Forelimb muscle (tissue), 1 donor: ENCODE results near the gene SPNS3. TPM values are rescaled to one million over a fixed set of nuclear protein-coding genes. Genes with fewer than 3 reads are reported as not detected.

ENCODE experiments used
- DNase-seq: peaks from one replicate; pipeline ENCODE4 v3.0.0-alpha.2; 2013; ENCODE audit warnings: low read depth
- polyA plus RNA-seq: library from polyadenylated mRNA; unstranded; fragments of 120-200 nt; gene quantifications from one replicate; pipeline ENCODE4 v1.2.1, GENCODE V29; 2013; ENCODE audit not compliant: insufficient read length

SPNS3 gene
- polyA plus RNA-seq, 1 donor = 0.61 TPM

DNA sequence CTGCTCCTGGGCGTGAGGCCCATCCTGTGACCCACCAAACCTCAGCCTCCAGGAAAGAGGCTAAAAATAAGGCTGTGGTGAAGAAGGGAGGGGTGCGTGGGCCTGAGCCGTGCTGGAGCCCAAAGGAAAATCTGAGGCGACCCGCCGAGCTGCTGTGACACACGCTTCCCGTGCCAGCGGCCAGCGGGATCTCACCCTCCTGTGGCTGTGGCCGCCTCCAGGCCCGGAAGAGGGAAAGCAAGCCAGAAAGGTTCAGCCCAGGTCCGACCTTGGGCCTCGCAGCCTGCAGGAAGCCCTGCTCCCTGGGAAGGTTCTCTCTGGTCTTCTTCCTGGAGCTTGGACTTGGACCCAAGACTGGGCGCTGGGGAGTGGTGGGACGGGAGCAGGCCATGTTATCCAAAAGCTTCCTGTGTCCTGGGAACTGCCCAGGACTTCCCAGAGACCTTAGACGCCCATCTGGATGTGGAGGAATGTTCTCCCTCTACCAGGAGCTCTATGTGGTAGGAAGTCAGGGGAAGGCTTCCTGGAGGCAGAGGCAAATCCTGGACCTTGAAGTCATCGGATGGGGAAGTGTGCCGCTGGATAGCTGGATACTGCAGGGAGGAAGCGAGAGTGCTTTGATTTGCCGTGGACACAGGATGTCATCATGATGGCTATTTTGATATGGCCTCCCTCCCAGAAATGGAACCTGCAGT is 76.3 kb downstream of the SPNS3 start:
- DNase-seq = no peak

DNA sequence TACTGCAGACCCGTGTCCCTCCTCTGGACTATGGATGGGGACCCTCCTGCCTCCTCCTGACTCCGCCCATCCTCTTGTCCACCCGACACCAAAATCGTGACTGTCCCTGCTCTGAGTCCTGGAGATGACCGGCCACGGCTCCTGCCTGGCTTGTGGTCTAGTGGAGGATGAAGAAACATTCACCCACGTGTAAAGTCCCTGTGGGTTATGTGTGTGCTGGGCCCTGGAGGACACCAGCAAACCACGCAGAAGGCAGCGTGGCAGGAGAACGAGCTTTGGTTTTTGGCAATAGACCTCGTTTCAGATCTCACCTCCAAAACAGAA is 76.8 kb downstream of the SPNS3 start:
- no peak for DNase-seq

DNA sequence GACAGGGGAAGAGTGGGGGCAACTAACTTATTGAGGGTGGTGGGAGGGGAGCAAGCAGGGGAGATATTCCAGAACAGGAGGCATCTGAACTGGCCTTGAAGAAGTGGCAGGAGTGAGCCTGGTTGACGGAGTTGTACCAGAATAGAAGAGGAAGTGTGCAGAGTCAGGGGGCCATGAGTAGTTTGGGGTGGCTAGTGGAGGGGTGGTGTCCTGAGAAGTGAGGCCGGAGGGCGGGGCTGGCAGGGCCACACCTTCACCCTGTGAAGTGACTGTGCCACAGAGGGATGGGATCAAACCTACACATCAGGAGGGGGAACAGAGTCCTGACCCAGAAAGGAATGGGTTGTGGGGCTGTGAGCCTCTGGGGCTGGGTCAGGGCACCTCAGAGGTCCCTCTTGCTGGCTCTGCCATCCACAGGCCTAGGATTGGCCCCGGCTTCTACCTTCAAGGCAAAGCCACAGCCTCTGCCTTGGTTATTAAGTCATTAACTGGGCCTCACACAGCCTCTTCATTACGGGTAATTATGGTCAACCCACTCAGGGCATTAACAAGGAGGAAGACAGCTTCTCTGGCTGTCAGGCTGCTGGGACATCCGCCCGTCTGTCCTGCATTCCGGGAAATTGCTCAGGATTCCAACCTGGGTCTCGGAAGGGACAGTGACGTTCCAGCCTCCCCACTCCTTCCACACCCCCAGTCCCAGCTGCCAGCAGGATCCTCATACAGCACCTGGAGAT is 77.6 kb downstream of the SPNS3 start:
- DNase-seq = no peak

DNA sequence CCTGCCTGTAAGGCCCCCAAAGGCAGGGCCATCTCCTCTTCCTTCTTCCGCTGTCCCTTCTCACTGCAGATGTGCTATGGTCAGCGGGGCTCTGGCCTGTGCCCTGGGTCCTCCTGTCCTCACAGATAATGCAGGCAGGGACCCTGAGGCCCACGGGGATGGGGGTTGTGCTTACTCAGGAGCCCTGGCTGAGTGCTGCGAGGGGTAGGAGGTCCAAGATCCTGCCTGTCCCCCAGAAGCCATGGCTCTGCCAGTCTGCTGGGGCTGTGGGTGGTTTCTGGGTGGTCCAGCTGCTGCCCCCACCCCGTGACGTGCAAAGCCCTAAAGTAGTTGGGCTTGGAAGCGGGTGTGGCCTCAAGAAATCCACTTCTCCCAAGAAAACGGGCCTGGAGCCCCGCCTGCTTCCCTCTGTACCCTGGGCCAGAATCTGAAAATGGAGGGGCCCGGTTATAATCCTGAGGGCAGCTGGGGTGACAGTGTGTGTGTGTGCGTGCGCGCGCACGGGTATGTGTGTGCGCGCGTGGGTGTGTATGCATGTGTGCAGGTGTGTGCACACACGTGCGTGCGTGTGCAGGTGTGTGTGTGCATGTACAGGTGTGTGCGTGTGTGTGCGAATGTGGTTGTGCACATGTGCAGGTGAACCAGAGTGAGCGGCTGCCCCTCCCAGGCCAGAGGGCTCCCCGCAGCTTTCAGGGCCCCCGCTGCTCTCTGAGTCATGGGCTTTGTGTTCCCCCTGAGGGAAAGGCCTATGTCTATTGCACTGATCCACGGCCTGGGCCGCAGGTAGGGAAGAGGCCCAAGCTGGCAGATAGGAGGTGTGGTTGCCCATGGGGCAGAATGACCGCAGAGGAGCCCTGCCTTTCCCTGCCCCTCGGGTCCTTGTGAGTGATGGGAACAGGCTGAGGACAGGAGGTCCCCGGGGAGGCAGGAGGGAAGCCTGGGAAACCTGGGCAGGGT is 78.7 kb downstream of the SPNS3 start:
- no peak for DNase-seq

DNA sequence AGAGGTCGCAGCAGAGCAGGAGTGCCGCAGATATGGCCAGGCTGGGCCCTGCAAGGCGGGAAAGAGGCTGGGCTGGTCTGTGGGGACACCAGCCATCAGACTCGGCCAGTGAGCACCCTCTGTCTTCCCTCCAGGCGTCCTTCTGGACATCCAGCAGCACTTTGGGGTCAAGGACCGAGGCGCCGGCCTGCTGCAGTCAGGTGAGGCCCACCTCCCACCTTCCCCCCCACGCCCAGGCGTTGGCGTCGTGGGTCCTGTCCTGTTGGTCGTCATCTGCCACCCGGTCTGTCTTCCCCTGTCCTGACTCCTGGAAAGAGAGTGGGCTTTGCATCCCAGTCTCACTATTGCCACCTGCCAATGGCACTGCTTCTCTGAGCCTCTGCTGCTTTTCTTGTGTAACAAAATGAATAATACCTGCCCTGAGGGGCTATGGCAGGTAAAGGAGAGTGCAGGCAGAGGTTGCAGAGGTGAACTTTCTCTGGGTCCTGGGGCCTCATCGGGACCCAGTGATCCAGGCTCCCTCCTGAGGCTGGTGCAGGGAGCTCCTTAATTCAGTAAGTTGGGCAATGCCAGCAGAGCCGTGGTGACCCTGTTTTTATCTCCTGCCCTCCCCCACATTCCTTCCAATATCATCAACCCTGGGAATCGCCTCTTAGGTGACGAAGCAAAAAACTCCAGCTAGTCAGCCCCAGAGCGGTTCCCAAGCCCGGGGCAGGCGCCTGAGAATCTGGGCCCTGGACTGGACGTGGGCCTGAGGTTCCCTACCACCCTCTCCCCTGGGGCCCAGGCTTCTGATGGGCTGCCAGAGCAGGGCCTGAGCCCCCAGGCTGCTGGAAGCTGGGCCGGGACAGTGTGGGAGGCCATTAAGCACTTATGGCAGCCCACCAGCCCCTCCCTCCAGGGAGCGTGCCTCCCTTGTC is 79.6 kb downstream of the SPNS3 start:
- no peak for DNase-seq

DNA sequence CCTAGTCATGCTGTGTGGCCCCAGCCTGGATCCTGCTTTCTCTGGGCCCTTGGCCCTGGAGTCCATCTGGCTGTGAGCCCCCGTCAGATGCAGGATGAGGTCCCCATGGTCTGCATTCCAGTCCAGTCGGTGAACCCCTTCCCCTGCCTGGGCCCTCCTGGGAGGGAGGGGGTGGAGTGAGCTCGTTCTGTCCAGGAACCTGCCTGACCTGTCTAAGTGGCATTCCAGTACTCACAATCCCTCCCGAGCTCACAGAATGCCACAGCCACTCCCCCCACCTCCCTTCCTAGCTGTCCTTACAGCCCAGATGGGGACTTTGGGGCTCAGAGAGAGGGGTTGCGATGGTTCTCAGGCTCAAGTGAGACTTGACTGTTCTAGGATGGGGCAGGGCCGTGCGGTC is 80.5 kb downstream of the SPNS3 start:
- no peak for DNase-seq

DNA sequence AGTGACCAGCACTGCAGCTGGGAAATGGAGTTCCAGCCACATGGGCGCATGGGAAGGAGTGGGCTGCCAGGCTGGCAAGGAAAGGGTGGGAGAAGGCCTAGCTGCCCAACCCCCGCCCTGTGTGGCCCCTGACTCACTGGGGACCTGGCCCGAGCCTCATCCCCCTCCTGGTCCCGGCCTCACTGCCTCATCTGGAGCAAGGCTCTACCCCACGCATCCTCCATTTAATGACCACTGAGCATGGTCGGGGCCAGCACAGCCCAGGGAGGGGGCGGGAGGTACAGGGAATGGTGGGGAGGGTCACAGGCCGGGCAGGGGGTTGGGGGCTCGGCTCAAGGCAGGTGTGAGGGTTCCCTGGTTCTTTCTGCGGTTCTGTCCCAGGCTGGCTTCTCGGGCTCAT is 81.0 kb downstream of the SPNS3 start:
- no peak for DNase-seq

DNA sequence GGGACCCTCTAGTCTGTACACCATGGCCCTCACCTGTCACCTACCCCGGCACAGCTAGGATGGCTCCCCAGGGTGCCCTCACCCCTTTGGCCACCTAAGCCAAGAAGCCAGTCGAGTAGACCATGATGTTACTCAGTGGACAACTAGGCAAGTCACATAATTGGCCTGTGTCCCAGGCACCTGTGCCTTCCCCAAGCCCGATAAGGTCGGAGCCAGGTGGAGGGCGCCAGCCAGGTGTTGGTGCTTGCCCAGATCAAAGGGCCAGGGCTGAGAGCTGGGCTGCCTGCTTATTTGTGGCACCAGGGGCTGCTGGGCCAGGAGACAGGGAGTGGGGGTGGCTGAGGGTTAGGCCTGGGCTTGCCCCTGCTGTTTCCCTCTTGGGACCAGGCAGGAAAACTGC is 81.8 kb downstream of the SPNS3 start:
- no peak for DNase-seq

DNA sequence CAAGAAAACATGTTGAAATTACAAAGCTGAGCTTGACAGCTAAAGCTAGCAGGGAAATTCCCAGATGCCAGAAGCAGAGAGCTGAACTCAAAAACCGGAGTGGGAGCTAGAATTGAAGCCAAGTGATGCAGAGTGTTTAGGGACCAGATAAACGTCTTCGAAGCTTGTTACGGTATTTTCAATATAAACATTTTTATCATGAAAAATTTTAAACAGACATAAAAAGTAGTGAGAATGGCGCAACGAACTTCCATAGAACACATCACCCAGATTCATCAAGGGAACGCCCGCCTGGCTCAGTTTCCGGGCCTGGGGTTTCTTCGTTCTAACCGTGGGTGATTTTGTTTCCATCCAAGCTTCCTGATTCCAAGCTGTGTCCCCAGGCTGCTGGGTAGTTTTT is 83.0 kb downstream of the SPNS3 start:
- DNase-seq = peak; percentile 35

DNA sequence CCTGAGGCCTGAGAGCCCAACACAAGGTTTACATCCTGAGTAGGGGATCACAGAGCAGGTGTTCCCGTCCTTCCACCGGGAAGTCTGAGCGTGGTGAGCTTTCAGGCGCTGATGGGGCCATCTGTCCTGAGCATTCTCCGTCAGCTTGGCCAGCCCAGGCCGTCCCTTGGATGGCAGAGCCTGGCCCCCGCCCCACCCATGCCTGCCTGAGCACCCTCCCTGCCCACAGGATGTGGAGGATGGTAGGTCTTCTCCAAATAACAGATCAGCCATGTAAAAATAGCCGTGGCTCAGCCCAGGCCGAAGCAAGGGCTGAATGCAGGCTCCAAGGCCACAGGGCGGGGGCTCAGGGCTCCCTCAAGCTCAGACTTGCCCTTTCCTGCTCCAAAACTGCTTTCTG is 85.2 kb downstream of the SPNS3 start:
- no peak for DNase-seq

DNA sequence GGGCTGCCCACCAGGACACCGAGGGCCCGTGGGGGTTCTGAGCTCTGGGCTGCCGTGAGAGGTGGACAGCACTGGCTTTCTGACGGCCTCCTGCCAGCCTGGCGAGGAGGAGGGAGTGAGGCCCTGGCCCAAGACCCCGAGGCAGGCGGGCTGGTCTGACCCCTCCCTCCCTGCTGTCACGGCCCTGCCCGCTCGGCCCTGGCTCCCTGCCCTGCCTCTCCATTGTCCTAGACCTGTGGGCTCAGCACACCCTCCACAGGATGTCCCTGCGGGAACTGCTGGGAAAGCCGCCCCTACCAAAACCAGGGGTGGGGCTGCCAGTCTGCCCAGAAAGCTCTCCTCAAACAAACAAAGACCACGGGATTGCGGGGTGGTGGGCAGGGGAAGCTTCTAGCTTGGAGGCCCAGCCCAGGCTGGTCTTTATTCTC is 85.6 kb downstream of the SPNS3 start:
- DNase-seq = no peak

DNA sequence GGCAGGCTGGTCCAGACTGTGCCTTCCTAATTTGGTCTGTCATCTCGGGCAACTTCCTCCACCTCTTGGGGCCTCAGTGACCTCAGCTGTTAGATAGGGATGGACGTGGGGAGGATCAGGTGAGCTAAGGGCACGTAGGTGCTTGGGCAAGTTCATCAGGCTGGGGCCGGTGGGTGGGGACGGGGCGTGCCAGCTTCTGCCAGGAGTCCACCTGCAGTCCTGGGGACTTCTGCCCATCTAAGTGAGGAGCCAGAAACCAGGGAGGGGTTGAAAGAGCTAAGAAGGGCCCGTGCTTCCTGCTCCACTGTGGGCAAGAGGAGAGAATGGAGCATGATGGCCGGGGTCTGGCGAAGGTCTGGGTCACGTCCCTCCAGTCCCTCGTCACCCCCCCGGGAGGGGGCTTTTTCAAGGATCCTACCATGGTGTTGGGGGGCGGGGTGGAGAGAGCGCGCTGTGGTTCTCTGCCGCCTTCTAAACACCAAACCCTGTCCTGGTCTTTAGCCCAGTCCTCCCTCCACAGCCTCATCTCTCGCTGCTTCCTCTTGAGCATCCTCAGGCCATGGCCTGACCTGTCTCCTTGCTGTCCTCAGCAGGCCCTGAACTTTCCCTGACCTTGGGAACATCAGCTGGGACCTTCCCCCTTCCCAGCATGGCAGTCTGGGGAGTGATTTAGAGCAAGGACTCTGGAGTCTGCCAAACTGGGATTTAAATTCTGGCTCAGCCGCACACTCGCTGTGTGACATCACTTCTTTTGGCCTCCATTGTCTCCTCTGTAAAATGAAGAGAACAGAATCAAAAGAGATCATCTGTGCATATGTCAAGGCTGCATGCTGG is 86.5 kb downstream of the SPNS3 start:
- no peak for DNase-seq

DNA sequence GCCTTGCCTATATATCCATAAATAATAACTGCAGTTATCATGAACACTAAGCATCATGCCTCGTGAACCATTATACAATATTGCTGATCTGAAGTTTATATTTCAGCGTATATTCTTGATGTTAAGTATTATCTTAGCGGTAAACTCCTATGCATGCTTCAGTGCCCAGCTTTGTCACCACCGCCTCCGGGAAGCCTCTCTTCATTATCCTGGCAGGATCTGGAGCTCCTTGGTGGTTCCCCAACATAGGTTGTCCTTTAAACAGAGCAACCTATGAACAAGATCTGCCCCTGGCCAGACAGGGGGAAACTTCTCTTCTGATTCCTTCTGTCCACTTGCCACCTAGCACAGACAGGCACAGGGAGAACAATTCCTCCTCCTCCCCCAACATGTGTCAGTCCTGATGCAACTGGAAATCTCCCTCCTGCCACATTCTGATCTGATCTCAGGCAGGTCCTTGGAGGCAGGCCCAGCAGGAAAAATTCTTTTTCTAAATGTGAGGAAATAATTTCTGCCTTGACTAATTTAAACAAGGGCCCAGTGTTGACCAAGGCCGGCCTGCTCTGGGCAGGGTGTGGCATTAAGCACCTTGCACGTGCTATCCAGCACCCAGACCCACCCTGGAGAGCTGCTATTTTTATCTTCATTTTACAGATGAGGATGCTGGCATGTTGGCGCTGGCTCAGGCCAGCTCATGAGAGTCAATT is 87.3 kb downstream of the SPNS3 start:
- no peak for DNase-seq

DNA sequence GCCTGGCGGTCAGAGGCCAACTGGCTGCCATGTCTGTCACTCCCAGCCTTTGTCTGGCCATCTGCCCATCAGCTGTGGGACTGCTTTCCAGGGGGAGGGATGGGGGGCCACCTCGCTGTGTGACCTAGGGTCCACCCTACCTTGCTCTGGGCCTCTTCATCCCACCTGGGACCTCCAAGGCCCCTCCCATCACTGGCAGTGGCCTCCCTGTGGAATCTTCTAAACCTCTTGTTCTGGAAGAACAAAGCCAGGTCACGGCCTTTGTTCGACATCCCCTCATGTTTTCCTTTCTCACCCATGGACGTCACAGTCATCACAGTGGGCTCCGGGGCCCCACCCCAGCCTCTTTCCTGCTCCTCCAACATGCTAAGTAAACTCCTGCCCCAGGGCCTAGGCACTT is 88.9 kb downstream of the SPNS3 start:
- DNase-seq = no peak

DNA sequence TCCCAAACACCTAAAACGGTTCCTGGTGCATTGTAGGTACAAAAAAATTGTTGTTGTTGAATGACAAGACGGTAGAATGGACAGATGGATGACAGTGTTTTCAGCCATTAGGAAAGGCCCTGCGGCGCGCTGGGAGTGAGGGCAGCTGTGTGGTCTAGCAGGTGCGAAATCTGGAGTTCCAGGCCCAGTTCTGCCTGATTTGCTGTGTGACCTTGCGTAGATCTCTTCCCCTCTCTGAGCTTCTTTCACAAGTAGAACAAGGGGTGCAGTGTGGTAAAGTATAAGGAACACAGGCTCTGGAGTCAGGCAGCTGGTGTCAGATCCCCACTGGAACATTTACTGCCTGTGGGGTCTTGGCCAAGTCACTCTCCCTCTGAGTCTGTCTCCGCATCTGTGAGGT is 90.2 kb downstream of the SPNS3 start:
- DNase-seq = no peak

DNA sequence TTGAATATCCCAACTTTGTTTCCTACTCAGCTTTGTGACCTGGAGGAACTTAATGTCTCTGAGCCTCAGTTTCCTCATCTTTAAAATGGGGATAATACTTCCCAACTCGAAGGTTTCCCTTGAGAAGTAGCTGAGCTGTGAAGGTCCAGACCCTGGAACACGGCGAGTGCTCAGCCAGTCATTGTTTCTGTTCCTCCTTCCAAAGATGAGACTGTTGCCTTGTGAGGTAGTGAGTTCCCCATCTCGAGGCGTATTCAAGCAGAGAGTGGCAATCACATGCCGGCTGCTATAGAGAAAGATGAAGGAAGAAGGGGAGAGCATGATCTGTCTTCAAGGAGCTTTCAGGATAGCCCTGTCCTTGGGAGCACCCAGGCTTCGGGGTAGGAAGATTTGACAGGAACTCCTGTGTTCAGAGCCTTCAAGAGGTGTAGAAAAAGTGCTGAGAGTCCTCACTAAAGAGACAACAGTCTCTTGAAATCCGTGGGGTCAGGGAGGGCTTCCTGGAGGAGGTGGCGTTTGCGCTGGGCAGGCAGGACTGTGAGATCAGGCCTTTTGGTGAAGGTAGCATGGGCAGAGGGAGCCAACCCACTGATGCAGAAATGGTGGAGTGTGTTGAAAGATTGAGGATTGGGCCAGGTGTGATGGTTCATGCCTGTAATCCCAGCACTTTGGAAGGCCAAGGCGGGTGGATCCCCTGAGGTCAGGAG is 92.1 kb downstream of the SPNS3 start:
- DNase-seq = no peak

DNA sequence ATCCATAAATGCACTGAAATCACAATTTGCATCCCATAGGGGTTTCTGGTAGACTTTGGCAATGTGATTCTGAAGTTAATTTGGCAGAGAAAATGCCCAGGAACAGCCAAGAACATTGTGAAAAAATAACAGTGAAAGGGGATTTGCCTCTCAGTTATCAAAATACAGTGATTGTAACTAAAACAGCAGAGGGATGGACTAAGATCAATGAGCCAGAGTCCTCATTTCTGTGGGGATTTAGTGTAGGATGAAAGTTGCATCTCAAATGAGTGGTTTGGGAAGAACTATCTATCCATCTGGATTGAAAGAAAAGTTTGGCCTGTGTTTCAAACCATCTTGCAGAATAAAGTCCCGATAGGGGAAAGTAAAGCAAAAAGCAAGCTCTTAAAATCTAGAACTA is 93.4 kb downstream of the SPNS3 start:
- no peak for DNase-seq

DNA sequence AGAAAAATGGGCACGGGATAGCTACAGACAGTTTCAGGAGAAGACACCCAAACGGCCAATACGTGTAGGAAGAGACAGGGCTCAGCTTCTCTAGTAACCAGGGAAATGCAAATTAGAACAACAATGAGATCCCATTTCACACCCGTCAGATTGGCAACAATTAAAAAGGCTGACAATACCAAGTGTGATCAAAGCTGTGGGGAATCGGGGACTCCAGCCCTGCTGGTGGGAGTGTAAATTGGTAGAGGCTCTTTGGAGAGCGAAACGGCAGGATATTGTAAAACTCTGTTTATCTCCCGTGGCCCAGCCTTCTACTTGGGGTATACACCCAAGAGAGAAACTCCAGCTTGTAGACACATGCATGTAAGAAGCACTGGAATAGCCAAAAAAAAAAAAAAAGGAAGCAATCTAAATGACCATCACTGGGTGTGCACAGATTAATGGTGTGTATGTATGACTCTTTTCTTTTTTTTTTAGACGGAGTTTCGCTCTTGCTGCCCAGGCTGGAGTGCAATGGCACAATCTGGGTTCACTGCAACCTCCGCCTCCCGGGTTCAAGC is 93.9 kb downstream of the SPNS3 start:
- DNase-seq = no peak
